GM12878 (cell line): ENCODE data around the gene OGDHL. TPM values are rescaled to one million over a fixed set of nuclear protein-coding genes. Genes with fewer than 3 reads are reported as not detected.

Experiments used
- ATAC-seq: fragments of 200-7000 bp; cut with Tn5 transposase; 3 replicates; pipeline ENCODE4 v1.9.1; 2020; ENCODE audit warnings: mild to moderate bottlenecking, moderate library complexity
- BruUV-seq: library from RNA; stranded (reverse); fragments of 400-500 nt; replicated peaks from 2 replicates; lab custom pipeline; 2021; lab: Mats Ljungman, UMichigan
- CTCF ChIA-PET: fragments of 300-600 bp; sonication (Branson Sonifier 250); formaldehyde crosslinking; extraction: SDS; loops from one replicate; lab custom pipeline; 2021; ENCODE audit warnings: inconsistent platforms; lab: Yijun Ruan, JAX
- POLR2A ChIA-PET: fragments of 350-600 bp; formaldehyde crosslinking; extraction: SDS; loops from one replicate; lab custom pipeline; 2021; ENCODE audit warnings: inconsistent platforms; lab: Charles Lee
- RAD21 ChIA-PET: fragments of 300-600 bp; sonication (Branson Sonifier 250); formaldehyde crosslinking; loops from one replicate; lab custom pipeline; 2023; ENCODE audit warnings: antibody characterized with exemption; ENCODE audit not compliant: unreplicated experiment; lab: Charles Lee
- SMC1A ChIA-PET: fragments of 300-600 bp; sonication (Branson Sonifier 250); formaldehyde crosslinking; loops from one replicate; lab custom pipeline; 2023; ENCODE audit not compliant: unreplicated experiment, uncharacterized antibody; lab: Charles Lee
- DNase-seq: peaks from one replicate; pipeline ENCODE4 v3.0.0-alpha.2; 2011; ENCODE audit warnings: low read depth, low spot score
- FAIRE-seq: peaks from 3 replicates; lab custom pipeline; 2011; peaks lifted over from hg19 to GRCh38; lab: Jason Lieb, UNC
- H2AFZ ChIP-seq: 2 replicates; pipeline ENCODE4 v1.6.0; 2011; ENCODE audit warnings: low read depth, low read length, control low read depth; ENCODE audit not compliant: control insufficient read depth
- H3K27ac ChIP-seq: 2 replicates; pipeline ENCODE4 v1.5.1; 2011; ENCODE audit warnings: control low read depth; ENCODE audit not compliant: control insufficient read depth, insufficient read depth
- H3K27me3 ChIP-seq, 2 experiments: replicated peaks in 1 of 2; 2 replicates each; pipeline versions ENCODE4 v1.6.0 to v1.6.1; 2011; ENCODE audit warnings: low read length in 1 of 2; ENCODE audit not compliant: control insufficient read depth in 2 of 2, insufficient read depth in 2 of 2
- H3K36me3 ChIP-seq, 2 experiments: 2 replicates each; pipeline ENCODE4 v1.5.1; 2011; ENCODE audit warnings: low read length in 1 of 2; ENCODE audit not compliant: control insufficient read depth in 2 of 2, insufficient read depth in 2 of 2
- H3K4me1 ChIP-seq: 2 replicates; pipeline ENCODE4 v1.6.1; 2011; ENCODE audit warnings: mild to moderate bottlenecking, low read length, moderate library complexity, mixed read lengths; ENCODE audit not compliant: control insufficient read depth, insufficient read depth
- H3K4me2 ChIP-seq: 2 replicates; pipeline ENCODE4 v1.6.0; 2011; ENCODE audit warnings: control low read depth; ENCODE audit not compliant: control insufficient read depth, insufficient read depth
- H3K4me3 ChIP-seq: fragments of 200-600 bp; sonication (generic); 2 replicates; pipeline ENCODE4 v1.5.1; 2016
- H3K79me2 ChIP-seq: 2 replicates; pipeline ENCODE4 v1.6.0; 2011; ENCODE audit warnings: low read length; ENCODE audit not compliant: control insufficient read depth, insufficient read depth
- H3K9ac ChIP-seq: 2 replicates; pipeline ENCODE4 v1.8.0; 2011; ENCODE audit warnings: low read length, control low read depth, mixed read lengths; ENCODE audit not compliant: control insufficient read depth, insufficient read depth
- H3K9me3 ChIP-seq: replicated peaks from 3 replicates; pipeline ENCODE4 v1.5.1; 2011; ENCODE audit warnings: mild to moderate bottlenecking, low read length; ENCODE audit not compliant: control insufficient read depth, insufficient read depth
- H4K20me1 ChIP-seq: 2 replicates; pipeline ENCODE4 v1.6.0; 2011; ENCODE audit not compliant: control insufficient read depth, insufficient read depth
- CEBPZ ChIP-seq: fragments of 150-350 bp; IDR thresholded peaks from 2 replicates; pipeline ENCODE4 v1.6.1; 2016; ENCODE audit warnings: low read depth, low read length
- ETV6 ChIP-seq, 2 experiments: fragments of 450-650 bp in 1 of 2; IDR thresholded peaks in 1 of 2; conservative IDR thresholded peaks in 1 of 2; 2 replicates each; pipeline ENCODE4 v1.6.1; 2014; ENCODE audit warnings: antibody characterized with exemption in 1 of 2, borderline replicate concordance in 1 of 2, low read depth in 1 of 2, mild to moderate bottlenecking in 1 of 2, moderate library complexity in 1 of 2
- MTA3 ChIP-seq: IDR thresholded peaks from 2 replicates; pipeline ENCODE4 v1.6.1; 2012; ENCODE audit warnings: low read length, inconsistent platforms, borderline replicate concordance
- MYC ChIP-seq: IDR thresholded peaks from 2 replicates; pipeline ENCODE4 v1.6.1; 2011; ENCODE audit warnings: mild to moderate bottlenecking, low read length, moderate library complexity, inconsistent platforms; ENCODE audit not compliant: insufficient read depth, insufficient replicate concordance, insufficient read length, severe bottlenecking
- POLR2AphosphoS2 ChIP-seq: IDR thresholded peaks from 2 replicates; pipeline ENCODE4 v1.6.1; 2011; ENCODE audit warnings: low read depth, mild to moderate bottlenecking, low read length, improper control_type of control experiment, moderate library complexity
- WRNIP1 ChIP-seq: IDR thresholded peaks from 2 replicates; pipeline ENCODE4 v1.6.1; 2011; ENCODE audit warnings: low read depth, low read length, improper control_type of control experiment, borderline replicate concordance
- ZZZ3 ChIP-seq: IDR thresholded peaks from 2 replicates; pipeline ENCODE4 v1.6.1; 2011; ENCODE audit warnings: low read depth; ENCODE audit not compliant: control insufficient read depth, insufficient read length
- WGBS: methylation state at CpG from one replicate; pipeline ENCODE4 v1.1.6; 2016; ENCODE audit warnings: low lambda C conversion rate; ENCODE audit not compliant: insufficient replicate concordance, insufficient coverage; ENCODE audit errors: missing lambda C conversion rate; 5-methylcytosine and 5-hydroxymethylcytosine counted together
- in situ Hi-C: fragments of 300-500 bp; cut with MboI; formaldehyde crosslinking; loops from 9 replicates; pipeline ENCODE4 v1.14.3; 2018; ENCODE audit warnings: mixed read lengths
- intact Hi-C: fragments of 100-400 bp; cut with micrococcal nuclease; formaldehyde crosslinking; loops from one replicate; pipeline ENCODE4 v1.14.2; 2022; ENCODE audit not compliant: unreplicated experiment
- polyA plus RNA-seq, 11 experiments: library from polyadenylated mRNA; depleted of rRNA in 4 of 11; unstranded in 6 of 11; stranded (reverse) in 5 of 11; fragments of >200 nt; fragmentation: Nextera tagmentation in 4 of 11; fragmentation: Illumina TruSeq in 1 of 11; extraction: Ambion mirVana in 4 of 11; extraction: Trizol in 1 of 11; gene quantifications; 1 replicate in 1 of 11; 2 replicates in 10 of 11; pipeline versions ENCODE4 v1.2.1 to v1.2.3, GENCODE V29; 2011 to 2016; ENCODE audit warnings: inconsistent platforms in 2 of 11, missing spikeins in 2 of 11, low read depth in 1 of 11
- total RNA-seq, 4 experiments: library from RNA; depleted of rRNA in 3 of 4; stranded (reverse); fragments of >200 nt in 3 of 4; fragmentation: Illumina TruSeq in 1 of 4; extraction: Trizol in 1 of 4; gene quantifications; 2 replicates each; pipeline versions ENCODE4 v1.2.1 to v1.2.3, GENCODE V29; 2013 to 2021
- TF ChIP-seq, protein P1 (sequence below): IDR thresholded peaks from 2 replicates; pipeline ENCODE4 v1.6.1; 2011; ENCODE audit warnings: low read depth, low read length, improper control_type of control experiment, borderline replicate concordance

Gene OGDHL
- total and polyA plus RNA-seq, 10 of the 15 experiments (the other 5 are each of a cell fraction or from before 2014, with no cell fraction given): 0.02 to 13.3 (median 0.34) TPM

DNA sequence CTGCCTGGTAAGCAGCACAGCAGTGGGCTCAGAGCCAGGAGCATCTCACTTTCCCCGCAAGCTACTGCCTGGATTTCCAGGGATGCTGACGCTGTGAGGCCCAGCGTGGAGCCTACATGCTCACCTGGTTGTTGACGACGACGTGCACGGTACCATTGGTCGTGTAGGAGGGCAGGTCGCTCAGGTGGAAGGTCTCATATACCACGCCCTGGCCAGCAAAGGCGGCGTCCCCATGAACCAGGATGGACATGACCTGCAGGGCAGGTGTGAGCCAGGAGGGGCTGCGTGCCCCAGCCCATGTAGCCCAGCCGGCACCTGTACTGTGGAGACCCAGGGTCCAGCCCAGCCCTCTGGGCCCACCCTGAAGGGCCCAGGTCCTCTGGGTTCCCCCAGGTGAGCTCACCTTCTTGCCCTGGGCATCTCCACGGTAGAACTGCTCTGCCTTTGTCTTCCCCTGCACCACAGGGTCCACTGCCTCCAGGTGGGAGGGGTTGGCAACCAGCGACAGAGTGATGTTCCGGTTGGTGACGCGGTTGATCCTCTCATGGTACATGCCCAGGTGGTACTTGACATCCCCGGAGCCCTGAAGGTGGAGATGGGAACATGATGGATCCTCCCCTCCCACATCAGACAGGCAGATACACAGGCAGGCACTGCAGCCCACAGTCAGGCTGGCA is 15.4 kb downstream of the OGDHL start:
- H3K79me2 ChIP-seq: no peaks in the 10 kb centered on the region
- RAD21 ChIA-PET: no interaction called here
- no peak for FAIRE-seq
- H3K4me3 ChIP-seq: no peak overlapping the region
- no TSS peak for BruUV-seq
- no peak overlapping the region for H3K4me2 ChIP-seq
- no peaks in the 10 kb centered on the region for H3K9me3 ChIP-seq
- intact Hi-C loops: no loop called here
- in situ Hi-C loops: no loop called here
- CTCF ChIA-PET: no interaction called here
- POLR2A ChIA-PET: interaction anchor here (0.6 kb wide), 1 partner anchor 180 kb away, joined by 3 read pairs; no protein-coding TSS in a partner anchor
- no peak overlapping the region for H3K27ac ChIP-seq
- no peaks in the 10 kb centered on the region for H3K4me1 ChIP-seq
- 49% methylated on average over 19 of the region's 20 CpGs for WGBS
- SMC1A ChIA-PET: no interaction called here
- TF ChIP-seq ETV6 (conservative IDR thresholded peaks at IDR 0.05 in 1 of 2, IDR thresholded peaks at IDR 0.05 in 1 of 2; ENCODE audit: borderline replicate concordance in 1 of 2, low read depth in 1 of 2) (no peak), WRNIP1 (no peak), CEBPZ (no peak), ZZZ3 (no peak), MYC (no peak), POLR2AphosphoS2 (no peak), MTA3 (no peak)
- TF ChIP-seq, protein P1, sequence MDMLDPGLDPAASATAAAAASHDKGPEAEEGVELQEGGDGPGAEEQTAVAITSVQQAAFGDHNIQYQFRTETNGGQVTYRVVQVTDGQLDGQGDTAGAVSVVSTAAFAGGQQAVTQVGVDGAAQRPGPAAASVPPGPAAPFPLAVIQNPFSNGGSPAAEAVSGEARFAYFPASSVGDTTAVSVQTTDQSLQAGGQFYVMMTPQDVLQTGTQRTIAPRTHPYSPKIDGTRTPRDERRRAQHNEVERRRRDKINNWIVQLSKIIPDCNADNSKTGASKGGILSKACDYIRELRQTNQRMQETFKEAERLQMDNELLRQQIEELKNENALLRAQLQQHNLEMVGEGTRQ: no peak
- TF ChIP-seq, all 136 proteins: peak for 0
- Histone ChIP-seq H4K20me1 (no peaks in the 10 kb centered on the region), H3K9ac (no peak overlapping the region), H3K27me3 (no peaks in the 10 kb centered on the region), H3K36me3 (no peaks in the 10 kb centered on the region), H2AFZ (no peak overlapping the region)
- DNase-seq: no peak
- ATAC-seq: no peak
